PFSK-1 (cell line): ENCODE data around the gene CLCN7.

Experiments
- FOXP2 ChIP-seq: optimal IDR thresholded peaks from 2 replicates; pipeline ENCODE3; 2011; ENCODE audit warnings: borderline replicate concordance, control low read depth, inconsistent platforms; ENCODE audit not compliant: insufficient read depth; ENCODE audit errors: extremely low read length, extremely low read depth
- POLR2AphosphoS5 ChIP-seq: IDR thresholded peaks from 2 replicates; pipeline ENCODE4 v1.6.1; 2012; ENCODE audit warnings: low read depth, mild to moderate bottlenecking, control low read depth, low read length, moderate library complexity
- REST ChIP-seq, 2 experiments: IDR thresholded peaks; 2 replicates each; pipeline versions ENCODE4 v1.6.1 to v1.8.0; 2011 to 2012; ENCODE audit warnings: low read depth in 2 of 2, low read length in 2 of 2, control low read depth in 1 of 2, inconsistent platforms in 1 of 2, mild to moderate bottlenecking in 1 of 2, moderate library complexity in 1 of 2; ENCODE audit not compliant: insufficient read depth in 1 of 2
- SIN3A ChIP-seq: IDR thresholded peaks from 2 replicates; pipeline ENCODE4 v1.6.1; 2012; ENCODE audit warnings: mild to moderate bottlenecking, low read length, moderate library complexity, borderline replicate concordance; ENCODE audit not compliant: insufficient read depth
- TAF1 ChIP-seq: IDR thresholded peaks from 2 replicates; pipeline ENCODE4 v1.6.1; 2012; ENCODE audit warnings: low read length, control low read depth, borderline replicate concordance; ENCODE audit not compliant: insufficient read depth

The CLCN7 gene

DNA sequence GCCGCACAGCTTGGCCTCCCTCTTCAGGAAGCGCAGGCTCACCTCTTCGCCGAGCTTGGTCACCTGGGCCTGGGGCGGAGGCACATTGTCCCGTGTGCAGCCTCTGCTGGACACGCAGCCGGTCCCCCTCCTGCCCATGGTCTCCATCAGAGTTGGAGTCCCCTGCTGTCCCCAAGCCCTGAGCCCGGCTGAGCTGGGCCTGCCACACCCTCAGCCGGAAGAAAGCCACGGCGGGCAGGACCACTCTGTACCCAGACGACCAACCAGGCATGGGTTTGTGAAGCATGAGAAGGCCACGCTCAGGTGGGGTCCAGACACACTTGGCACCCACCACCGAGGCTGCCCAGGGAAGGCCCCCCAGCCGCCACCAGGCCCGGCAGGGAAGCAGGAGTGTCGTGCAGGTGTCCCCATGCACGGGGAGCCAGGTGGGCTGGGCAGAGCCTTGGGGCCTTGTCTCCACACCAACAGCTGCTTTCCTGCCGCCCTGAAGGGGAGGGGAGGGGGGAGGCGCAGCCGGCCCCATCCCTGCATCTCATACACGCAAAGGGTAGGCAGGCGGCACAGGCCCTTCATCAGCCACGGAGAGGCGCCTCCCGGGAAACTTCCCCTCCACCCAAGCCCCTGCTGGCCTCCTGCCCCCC lies 35.6 kb downstream of the CLCN7 start:
- no peak for TF ChIP-seq REST (IDR thresholded peaks at IDR 0.05; ENCODE audit: insufficient read depth in 1 of 2, low read depth in 2 of 2, low read length in 2 of 2)
- TF ChIP-seq TAF1 = no peak
- TF ChIP-seq SIN3A = no peak
- no peak for TF ChIP-seq POLR2AphosphoS5
- TF ChIP-seq FOXP2 = no peak

DNA sequence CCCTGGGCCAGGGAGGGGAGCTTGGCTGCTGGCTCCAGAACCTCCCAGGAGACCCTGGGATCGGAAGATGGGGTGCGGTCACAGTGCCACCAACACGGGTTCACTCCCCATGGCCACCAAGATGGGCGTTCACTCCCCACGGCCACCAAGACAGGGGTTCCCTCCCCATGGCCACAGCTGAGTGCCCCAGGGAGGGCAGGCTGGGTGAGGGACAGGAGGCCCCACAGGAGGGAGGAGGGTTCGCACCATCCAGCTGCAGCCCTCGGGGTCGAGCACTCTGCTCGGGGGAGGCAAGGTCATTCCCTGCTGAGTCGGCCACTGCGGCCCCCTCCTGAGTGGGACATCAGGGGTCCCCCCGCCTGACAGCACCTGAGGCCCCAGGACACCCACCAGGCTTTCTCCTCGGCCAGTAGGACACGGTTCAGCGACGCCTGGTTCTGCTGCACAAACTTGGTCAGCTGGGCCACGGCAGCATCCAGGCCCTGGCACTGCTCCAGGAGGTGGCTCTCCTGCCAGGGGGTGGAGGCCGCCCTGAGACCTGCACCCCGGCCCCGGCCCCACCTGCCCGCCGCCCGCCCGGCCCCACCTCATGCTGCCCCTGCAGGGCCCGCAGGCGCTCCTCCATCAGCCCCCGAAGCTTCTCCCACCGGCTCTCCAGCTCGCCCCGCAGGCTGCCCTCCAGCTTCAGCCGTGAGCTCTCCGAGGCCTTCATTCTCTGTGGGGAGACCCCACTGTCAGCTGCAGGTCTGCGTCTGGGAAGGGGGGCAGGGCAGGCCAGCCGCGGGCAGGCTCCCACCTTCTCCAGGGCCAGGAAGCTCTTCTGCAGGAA lies 36.4 kb downstream of the CLCN7 start:
- TF ChIP-seq FOXP2 = no peak
- TF ChIP-seq REST (IDR thresholded peaks at IDR 0.05; ENCODE audit: insufficient read depth in 1 of 2, low read depth in 2 of 2, low read length in 2 of 2) = no peak
- no peak for TF ChIP-seq POLR2AphosphoS5

GRCh38 chr16:1437606-1438005 lies 37.2 kb downstream of the CLCN7 start:
- TF ChIP-seq TAF1 (no peak), FOXP2 (no peak), SIN3A (no peak), POLR2AphosphoS5 (no peak), REST (IDR thresholded peaks at IDR 0.05; ENCODE audit: insufficient read depth in 1 of 2, low read depth in 2 of 2, low read length in 2 of 2) (no peak)

DNA sequence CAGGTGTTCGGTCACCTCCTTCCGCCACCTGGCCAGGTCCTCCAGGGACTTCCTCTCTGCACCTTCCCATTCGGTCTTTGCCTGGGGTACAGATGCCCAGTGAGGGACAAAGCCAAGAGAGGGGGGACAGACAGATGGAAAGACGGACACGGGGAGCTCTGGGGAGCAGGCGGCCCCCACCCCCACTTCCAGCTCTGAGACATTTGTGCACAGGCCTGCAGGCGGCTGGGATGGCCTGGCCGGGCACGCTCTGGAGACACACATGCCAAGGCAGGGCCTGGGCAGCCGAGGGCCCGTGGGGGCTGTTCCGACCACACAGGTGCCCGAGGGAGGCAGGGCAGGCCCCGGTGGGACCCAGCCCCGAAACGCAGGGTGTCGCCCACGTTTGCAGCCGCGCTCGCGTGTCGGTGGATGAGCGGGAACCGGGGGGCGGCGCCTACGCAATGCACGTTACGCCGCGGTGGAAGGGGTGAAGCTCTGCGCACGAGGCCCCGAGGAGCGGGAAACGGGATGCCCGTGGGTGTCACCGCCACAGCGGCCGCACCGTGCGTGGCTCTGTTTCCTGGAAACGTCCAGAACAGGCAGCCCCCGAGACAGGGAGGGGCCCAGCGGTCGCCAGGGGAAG lies 38.0 kb downstream of the CLCN7 start:
- TF ChIP-seq SIN3A (no peak), FOXP2 (no peak), POLR2AphosphoS5 (no peak), TAF1 (no peak), REST (IDR thresholded peaks at IDR 0.05; ENCODE audit: insufficient read depth in 1 of 2, low read depth in 2 of 2, low read length in 2 of 2) (no peak)
